Neural cell (in vitro differentiated cells): Measurements from ENCODE around the gene ACTL9.

ENCODE experiments used
- EZH2 ChIP-seq: fragments of 200-600, 300-800 bp; shearing (Covaris generic), sonication (generic); IDR thresholded peaks from 2 replicates; pipeline ENCODE4 v1.6.1; 2014; ENCODE audit warnings: antibody characterized with exemption, low read length, borderline replicate concordance, mild to moderate bottlenecking; ENCODE audit not compliant: insufficient read depth, poor library complexity, severe bottlenecking
- POLR2AphosphoS5 ChIP-seq: IDR thresholded peaks from 2 replicates; pipeline ENCODE4 v1.6.1; 2012
- REST ChIP-seq: IDR thresholded peaks from 2 replicates; pipeline ENCODE4 v1.6.1; 2012; ENCODE audit warnings: borderline replicate concordance

- TF ChIP-seq EZH2 (no peak), POLR2AphosphoS5 (no peak), REST (no peak)
These were observed 23.4 kb upstream of the ACTL9 start for GRCh38 chr19:8722032-8722431.
